Thoracic aorta (tissue), 2 donors: ENCODE data around the gene DMXL1. TPM values are rescaled to one million over a fixed set of nuclear protein-coding genes. Genes with fewer than 3 reads are reported as not detected.

Experiments used
- ATAC-seq: fragments of 150-250 bp; one replicate; pipeline ENCODE4 v1.8.0; 2017; ENCODE audit warnings: low read depth; ENCODE audit not compliant: insufficient number of reproducible peaks, low FRiP score
- DNase-seq: peaks from one replicate; pipeline ENCODE4 v3.0.0-alpha.2; 2020; ENCODE audit warnings: low spot score
- H3K27ac ChIP-seq, 2 donors: fragments of 200-600 bp; sonication (generic); 1 replicate in 1 of 2; 2 replicates in 1 of 2; pipeline ENCODE4 v1.5.1; 2016; ENCODE audit warnings: mild to moderate bottlenecking in 2 of 2, moderate library complexity in 2 of 2
- H3K27me3 ChIP-seq: fragments of 200-600 bp; sonication (generic); replicated peaks from 2 replicates; pipeline ENCODE4 v1.6.0; 2016; ENCODE audit warnings: mild to moderate bottlenecking; ENCODE audit not compliant: insufficient read depth
- H3K36me3 ChIP-seq: fragments of 200-600 bp; sonication (generic); one replicate; pipeline ENCODE4 v1.5.1; 2016
- H3K4me1 ChIP-seq, 2 donors: fragments of 200-600 bp; sonication (generic); 1 replicate in 1 of 2; 2 replicates in 1 of 2; pipeline versions ENCODE4 v1.5.1 to v1.6.0; 2016; ENCODE audit warnings: low read depth in 2 of 2, mild to moderate bottlenecking in 1 of 2; ENCODE audit not compliant: control insufficient read depth in 1 of 2
- H3K4me3 ChIP-seq: fragments of 200-600 bp; sonication (generic); 2 replicates; pipeline ENCODE4 v1.5.1; 2016; ENCODE audit warnings: mild to moderate bottlenecking
- H3K9me3 ChIP-seq: fragments of 200-600 bp; sonication (generic); 2 replicates; pipeline ENCODE4 v1.5.1; 2016
- CTCF ChIP-seq: fragments of 200-600 bp; sonication (generic); IDR thresholded peaks from one replicate; pipeline ENCODE4 v1.5.1; 2019; ENCODE audit warnings: antibody characterized with exemption
- total RNA-seq, 2 donors: library from RNA; depleted of rRNA; stranded (reverse); fragments of >200 nt; gene quantifications; one replicate each; pipeline versions ENCODE4 v1.1.0 to v1.2.3, GENCODE V29; 2016

The DMXL1 gene
- total RNA-seq, 2 donors from 2014 or later = 47.4 to 67.6 TPM

GRCh38 chr5:119255571-119256356, 184.9 kb downstream of the DMXL1 start:
- no peaks in the 10 kb centered on the region for H3K36me3 ChIP-seq
- no peak overlapping the region for H3K27ac ChIP-seq
- ATAC-seq (no peak), DNase-seq (no peak)
- TF ChIP-seq CTCF = no peak
- H3K4me3 ChIP-seq = no peak overlapping the region
- H3K4me1 ChIP-seq = no peaks in the 10 kb centered on the region
- no peaks in the 10 kb centered on the region for H3K27me3 ChIP-seq
- no peaks in the 10 kb centered on the region for H3K9me3 ChIP-seq

GRCh38 chr5:119257613-119258012, 186.7 kb downstream of the DMXL1 start:
- no peaks in the 10 kb centered on the region for H3K36me3 ChIP-seq
- H3K4me1 ChIP-seq = no peaks in the 10 kb centered on the region
- ATAC-seq (no peak), DNase-seq (no peak)
- H3K4me3 ChIP-seq = no peak overlapping the region
- H3K9me3 ChIP-seq = no peaks in the 10 kb centered on the region
- H3K27me3 ChIP-seq = no peaks in the 10 kb centered on the region
- no peak for TF ChIP-seq CTCF
- no peak overlapping the region for H3K27ac ChIP-seq

- DNase-seq (no peak), ATAC-seq (no peak)
- H3K9me3 ChIP-seq = no peaks in the 10 kb centered on the region
- H3K27me3 ChIP-seq = no peaks in the 10 kb centered on the region
- H3K27ac ChIP-seq = no peak overlapping the region
- TF ChIP-seq CTCF = no peak
- H3K36me3 ChIP-seq = no peaks in the 10 kb centered on the region
- H3K4me1 ChIP-seq = peaks cover 0 to 5% of the 10 kb centered on the region in 2 donors
- no peak overlapping the region for H3K4me3 ChIP-seq
Observed at GRCh38 chr5:119263639-119264038, 192.8 kb downstream of the DMXL1 start.

GRCh38 chr5:119264186-119264585, 193.3 kb downstream of the DMXL1 start:
- TF ChIP-seq CTCF = no peak
- Histone ChIP-seq H3K36me3 (no peaks in the 10 kb centered on the region), H3K27me3 (no peaks in the 10 kb centered on the region), H3K9me3 (no peaks in the 10 kb centered on the region), H3K4me3 (no peak overlapping the region), H3K4me1 (peaks cover 0 to 5% of the 10 kb centered on the region in 2 donors), H3K27ac (no peak overlapping the region)
- ATAC-seq = no peak
- no peak for DNase-seq

GRCh38 chr5:119267958-119268386, 197.1 kb downstream of the DMXL1 start:
- peak; percentile 32 for TF ChIP-seq CTCF
- Histone ChIP-seq H3K27ac (peak overlapping the region; percentile 90 to 94), H3K4me1 (peaks cover 21 to 40% of the 10 kb centered on the region in 2 donors), H3K36me3 (no peaks in the 10 kb centered on the region), H3K27me3 (no peaks in the 10 kb centered on the region), H3K4me3 (peak overlapping the region; percentile 91), H3K9me3 (no peaks in the 10 kb centered on the region)
- DNase-seq (peak; percentile 89), ATAC-seq (peak; percentile 95)
